Measurements from ENCODE around the gene USP7. TPM values are rescaled to one million over a fixed set of nuclear protein-coding genes. Genes with fewer than 3 reads are reported as not detected.
A peak's percentile ranks its signal among the peaks of the same experiment; 100 is the strongest.

USP7 gene
- polyA plus RNA-seq, 3 donors, result 2.4 to 31.7 (median 4.1) TPM

GRCh38 chr16:8907096-8907495 is 56.6 kb downstream of the USP7 start:
- no peak overlapping the region for H3K4me2 ChIP-seq (replicated peaks; ENCODE audit: extremely low read depth, low read length, poor library complexity, severe bottlenecking)
- H3K36me3 Mint-ChIP-seq, result peaks cover 86 to 95% of the 10 kb centered on the region in 2 donors

GRCh38 chr16:8905795-8906591 is 57.7 kb downstream of the USP7 start:
- Mint-ChIP-seq H3K27me3 (ENCODE audit: low read depth in 3 of 3) (no peaks in the 10 kb centered on the region), H3K4me1 (peaks cover 26% of the 10 kb centered on the region), H3K4me3 (no peak overlapping the region), H3K27ac (peak overlapping the region in 2 of 7 donors; percentile 4 to 10), H3K36me3 (peaks cover 87 to 95% of the 10 kb centered on the region in 2 donors), H3K9me3 (peaks cover 0 to 2% (median 0%) of the 10 kb centered on the region in 7 donors)
- H3K4me1 ChIP-seq (ENCODE audit: control insufficient read depth in 1 of 2, insufficient read depth in 2 of 2, low read length in 2 of 2), result peaks cover 22 to 25% of the 10 kb centered on the region in 2 donors
- intact Hi-C loops (cut with micrococcal nuclease), result loop anchor here (10.0 kb wide), 2 partner anchors 49 to 229 kb away; no protein-coding TSS in a partner anchor
- H3K36me3 ChIP-seq (replicated peaks in 1 of 2; ENCODE audit: control insufficient read depth in 1 of 2, insufficient read depth in 2 of 2, low read length in 2 of 2), result peaks cover 93 to 99% of the 10 kb centered on the region in 2 donors
- no peak overlapping the region for H3K9ac ChIP-seq (ENCODE audit: insufficient read depth, low read length, poor library complexity, severe bottlenecking)
- no peaks in the 10 kb centered on the region for H3K27me3 ChIP-seq (ENCODE audit: control insufficient read depth in 2 of 2, insufficient read depth in 2 of 2, low read length in 2 of 2)
- H3K4me2 ChIP-seq (replicated peaks; ENCODE audit: extremely low read depth, low read length, poor library complexity, severe bottlenecking), result no peak overlapping the region
- H3K79me2 ChIP-seq (ENCODE audit: insufficient read depth, low read length), result peaks cover 19% of the 10 kb centered on the region
- whole genome bisulfite sequencing (ENCODE audit: insufficient coverage), result 100% methylated on average over 2 of the region's 14 CpGs
- peak; percentile 6 for TF ChIP-seq CTCF (IDR thresholded peaks at IDR 0.05)
- H2AFZ ChIP-seq (ENCODE audit: insufficient read depth, low read depth, low read length, poor library complexity, severe bottlenecking), result no peak overlapping the region
- H3K27ac ChIP-seq (ENCODE audit: low read depth in 1 of 2, low read length in 2 of 2), result no peak overlapping the region
- H3K4me3 ChIP-seq (replicated peaks in 1 of 3; ENCODE audit: low read depth in 2 of 3, low read length in 3 of 3), result no peak overlapping the region
- no peak for DNase-seq
- peaks cover 76% of the 10 kb centered on the region for H4K20me1 ChIP-seq (ENCODE audit: insufficient read depth, low read length)
- H3K9me3 ChIP-seq (replicated peaks in 1 of 2; ENCODE audit: control insufficient read depth in 1 of 2, insufficient read depth in 1 of 2, low read length in 2 of 2), result no peaks in the 10 kb centered on the region

More at GRCh38 chr16:8907096-8907495, 56.6 kb downstream of the USP7 start:
- Histone ChIP-seq H3K27ac (ENCODE audit: low read depth in 1 of 2, low read length in 2 of 2) (peak overlapping the region; percentile 6 to 70), H2AFZ (ENCODE audit: insufficient read depth, low read depth, low read length, poor library complexity, severe bottlenecking) (no peak overlapping the region), H3K9me3 (replicated peaks in 1 of 2; ENCODE audit: control insufficient read depth in 1 of 2, insufficient read depth in 1 of 2, low read length in 2 of 2) (no peaks in the 10 kb centered on the region), H4K20me1 (ENCODE audit: insufficient read depth, low read length) (peaks cover 79% of the 10 kb centered on the region), H3K9ac (ENCODE audit: insufficient read depth, low read length, poor library complexity, severe bottlenecking) (no peak overlapping the region), H3K36me3 (replicated peaks in 1 of 2; ENCODE audit: control insufficient read depth in 1 of 2, insufficient read depth in 2 of 2, low read length in 2 of 2) (peaks cover 93 to 99% of the 10 kb centered on the region in 2 donors), H3K79me2 (ENCODE audit: insufficient read depth, low read length) (peaks cover 27% of the 10 kb centered on the region), H3K4me3 (replicated peaks in 1 of 3; ENCODE audit: low read depth in 2 of 3, low read length in 3 of 3) (no peak overlapping the region), H3K27me3 (ENCODE audit: control insufficient read depth in 2 of 2, insufficient read depth in 2 of 2, low read length in 2 of 2) (no peaks in the 10 kb centered on the region), H3K4me1 (ENCODE audit: control insufficient read depth in 1 of 2, insufficient read depth in 2 of 2, low read length in 2 of 2) (peaks cover 22 to 25% of the 10 kb centered on the region in 2 donors)
- H3K27ac Mint-ChIP-seq, result peak overlapping the region in 5 of 7 donors; percentile 2 to 63 (median 27)
- no peak overlapping the region for H3K4me3 Mint-ChIP-seq
- intact Hi-C loops (cut with micrococcal nuclease), result loop anchor here (10.0 kb wide), 2 partner anchors 48 to 228 kb away; no protein-coding TSS in a partner anchor
- no peak for TF ChIP-seq CTCF (IDR thresholded peaks at IDR 0.05)
- peaks cover 0 to 2% (median 0%) of the 10 kb centered on the region in 7 donors for H3K9me3 Mint-ChIP-seq
- no peaks in the 10 kb centered on the region for H3K27me3 Mint-ChIP-seq (ENCODE audit: low read depth in 3 of 3)
- 37% methylated on average over 2 of the region's 4 CpGs for WGBS (ENCODE audit: insufficient coverage)
- H3K4me1 Mint-ChIP-seq, result peaks cover 26% of the 10 kb centered on the region
- DNase-seq, result no peak
